GM12892 (cell line): Measurements from ENCODE around the gene FGF11.
A peak's percentile ranks its signal among the peaks of the same experiment; 100 is the strongest.

Experiments used
- POLR2A ChIP-seq: IDR thresholded peaks from 2 replicates; pipeline ENCODE4 v1.6.1; 2011; ENCODE audit warnings: low read depth, low read length, control low read depth
- POLR2AphosphoS5 ChIP-seq: IDR thresholded peaks from 2 replicates; pipeline ENCODE4 v1.6.1; 2011; ENCODE audit warnings: low read depth, low read length, control low read depth
- TAF1 ChIP-seq: IDR thresholded peaks from 2 replicates; pipeline ENCODE4 v1.6.1; 2011; ENCODE audit warnings: low read depth, mild to moderate bottlenecking, control low read depth, low read length, borderline replicate concordance

DNA sequence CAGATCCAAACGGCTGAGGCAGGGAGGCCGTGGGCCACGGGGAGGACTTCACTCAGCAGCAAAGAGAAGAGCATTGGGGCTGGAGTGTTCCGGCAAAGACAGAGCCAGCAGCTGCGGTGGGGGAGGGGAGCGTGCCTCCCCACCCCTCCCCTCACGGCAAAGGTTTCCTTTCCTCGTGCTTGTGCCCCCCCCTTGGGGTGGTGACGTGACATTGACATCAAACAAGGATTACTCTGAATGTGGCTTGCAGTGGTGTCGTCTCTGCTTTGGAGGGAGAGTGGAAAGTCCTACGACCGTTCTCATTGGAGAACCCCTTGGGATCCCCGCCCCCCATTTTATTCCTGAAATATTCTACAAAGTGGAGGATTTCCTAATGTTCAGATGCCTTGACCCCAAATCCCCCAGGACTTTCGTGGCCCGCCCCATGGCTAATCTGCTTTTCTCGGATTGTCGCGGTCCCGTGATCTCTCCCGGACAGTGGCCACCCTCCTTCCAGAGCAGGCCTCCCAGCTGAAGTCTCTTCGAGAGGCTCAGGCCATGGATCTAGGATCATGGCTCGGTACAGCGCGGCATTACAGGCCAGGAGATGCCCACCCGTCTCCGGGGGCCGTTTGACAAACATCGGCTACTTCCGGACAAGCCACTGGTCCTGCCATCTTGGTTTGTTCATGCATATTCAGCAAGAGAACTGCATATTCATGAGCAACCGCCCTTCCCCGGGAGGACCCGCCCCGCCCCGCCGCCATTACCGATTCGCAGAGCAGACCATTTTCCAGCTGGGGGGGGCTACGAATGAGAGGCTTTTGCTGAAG lies 44.1 kb downstream of the FGF11 start:
- TF ChIP-seq POLR2AphosphoS5 (no peak), POLR2A (peak; percentile 37; the same call in 1 of the 2 replicates), TAF1 (peak; percentile 73)
